SK-N-SH (cell line): Measurements from ENCODE around the gene TRIM50.

Experiments used
- FOXJ3 ChIP-seq: sonication (generic); formaldehyde crosslinking; IDR thresholded peaks from 2 replicates; pipeline ENCODE4 v1.5.1; 2020; ENCODE audit warnings: mild to moderate bottlenecking, missing genetic modification reagents
- GABPA ChIP-seq: IDR thresholded peaks from 2 replicates; pipeline ENCODE4 v1.4.0; 2012; ENCODE audit warnings: low read depth, mild to moderate bottlenecking
- NRF1 ChIP-seq: IDR thresholded peaks from 2 replicates; pipeline ENCODE4 v1.6.1; 2012; ENCODE audit warnings: low read depth, mild to moderate bottlenecking, low read length
- POLR2AphosphoS5 ChIP-seq: IDR thresholded peaks from 2 replicates; pipeline ENCODE4 v1.6.1; 2012; ENCODE audit warnings: low read depth, low read length
- REST ChIP-seq: IDR thresholded peaks from 2 replicates; pipeline ENCODE4 v1.6.1; 2012; ENCODE audit warnings: mild to moderate bottlenecking, low read depth, low read length, moderate library complexity
- SMC3 ChIP-seq: IDR thresholded peaks from 2 replicates; pipeline ENCODE4 v1.6.1; 2012; ENCODE audit warnings: low read depth, low read length, improper control_type of control experiment
- TEAD4 ChIP-seq: IDR thresholded peaks from 2 replicates; pipeline ENCODE4 v1.4.0; 2012; ENCODE audit warnings: mild to moderate bottlenecking, borderline replicate concordance; ENCODE audit not compliant: insufficient read depth
- TF ChIP-seq, protein P1 (sequence below): fragments of 200-600 bp; sonication (generic); IDR thresholded peaks from 2 replicates; pipeline ENCODE4 v1.6.1; 2017; ENCODE audit warnings: antibody characterized with exemption, mild to moderate bottlenecking, moderate library complexity

DNA sequence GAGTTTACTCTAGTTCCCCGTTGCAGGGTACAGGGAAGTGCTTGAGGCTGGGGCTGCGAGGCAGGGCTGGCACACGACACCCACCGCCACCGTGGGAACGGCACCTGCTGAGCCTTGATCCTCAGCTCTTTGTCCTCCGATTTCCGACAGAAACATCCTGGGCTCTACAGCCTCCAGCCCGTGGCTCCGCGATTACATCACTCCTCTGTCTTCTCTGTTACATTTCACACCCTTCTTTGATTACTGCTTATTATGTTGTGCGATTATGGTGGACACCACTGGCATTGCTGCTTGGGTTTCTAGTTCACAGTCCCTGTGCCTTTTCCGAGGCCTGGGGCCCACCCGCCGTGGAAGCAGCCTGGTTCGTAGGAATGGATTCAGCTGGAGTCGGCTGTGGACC, 26.9 kb upstream of the TRIM50 start:
- TF ChIP-seq, protein P1, sequence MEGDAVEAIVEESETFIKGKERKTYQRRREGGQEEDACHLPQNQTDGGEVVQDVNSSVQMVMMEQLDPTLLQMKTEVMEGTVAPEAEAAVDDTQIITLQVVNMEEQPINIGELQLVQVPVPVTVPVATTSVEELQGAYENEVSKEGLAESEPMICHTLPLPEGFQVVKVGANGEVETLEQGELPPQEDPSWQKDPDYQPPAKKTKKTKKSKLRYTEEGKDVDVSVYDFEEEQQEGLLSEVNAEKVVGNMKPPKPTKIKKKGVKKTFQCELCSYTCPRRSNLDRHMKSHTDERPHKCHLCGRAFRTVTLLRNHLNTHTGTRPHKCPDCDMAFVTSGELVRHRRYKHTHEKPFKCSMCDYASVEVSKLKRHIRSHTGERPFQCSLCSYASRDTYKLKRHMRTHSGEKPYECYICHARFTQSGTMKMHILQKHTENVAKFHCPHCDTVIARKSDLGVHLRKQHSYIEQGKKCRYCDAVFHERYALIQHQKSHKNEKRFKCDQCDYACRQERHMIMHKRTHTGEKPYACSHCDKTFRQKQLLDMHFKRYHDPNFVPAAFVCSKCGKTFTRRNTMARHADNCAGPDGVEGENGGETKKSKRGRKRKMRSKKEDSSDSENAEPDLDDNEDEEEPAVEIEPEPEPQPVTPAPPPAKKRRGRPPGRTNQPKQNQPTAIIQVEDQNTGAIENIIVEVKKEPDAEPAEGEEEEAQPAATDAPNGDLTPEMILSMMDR = no peak
- no peak for TF ChIP-seq POLR2AphosphoS5
- no peak for TF ChIP-seq GABPA
- TF ChIP-seq TEAD4 = no peak
- TF ChIP-seq REST = no peak
- no peak for TF ChIP-seq FOXJ3 (CRISPR knock-in tag)
- no peak for TF ChIP-seq NRF1
- TF ChIP-seq SMC3 = no peak
